Measurements from ENCODE around the gene SKOR1. TPM values are rescaled to one million over a fixed set of nuclear protein-coding genes. Genes with fewer than 3 reads are reported as not detected.

The SKOR1 gene
- total and polyA plus RNA-seq, 2 of the 13 experiments (the other 11 are each of a cell fraction or from before 2014, with no cell fraction given) = 0.09 to 0.11 TPM

- H3K9ac ChIP-seq (ENCODE audit: insufficient read depth, low read depth, low read length) = peak within 1 kb of the TSS; percentile 94
- in situ Hi-C loops (cut with HindIII; ENCODE audit: extremely low pct_ligation_motif_present, low pct_unique_long_range_greater_than_20kb) = loop anchor here (5.0 to 10.0 kb wide), 2 partner anchors 383 to 895 kb away; no protein-coding TSS in a partner anchor
- peak within 1 kb of the TSS; percentile 97 for H3K4me2 ChIP-seq (ENCODE audit: low read depth, low read length)
- peak; percentile 80 for DNase-seq (ENCODE audit: low spot score)
- intact Hi-C loops (cut with micrococcal nuclease; ENCODE audit: unreplicated experiment) = loop anchor here (2.0 to 5.0 kb wide), 4 partner anchors 212 to 533 kb away; partner anchors contain the start of genes MAP2K5 and PIAS1
- no TSS peak for BruUV-seq (replicated peaks)
- H3K27me3 ChIP-seq (ENCODE audit: control insufficient read depth in 1 of 2, insufficient read depth in 2 of 2, low read length in 2 of 2) = peaks cover 0 to 15% of the 10 kb centered on the region in 2 experiments; a peak in 4 of 5 replicates
- under 1% methylated on average over 41 of the region's 62 CpGs for WGBS (ENCODE audit: low lambda C conversion rate)
- no peaks in the 10 kb centered on the region for H4K20me1 ChIP-seq (ENCODE audit: insufficient read depth, low read length)
- H3K4me3 ChIP-seq (replicated peaks in 1 of 3; ENCODE audit: insufficient read depth in 1 of 3, low read depth in 2 of 3, low read length in 3 of 3) = peak within 1 kb of the TSS; percentile 73 to 98 (median 93)
- ATAC-seq = peak; percentile 26
- H3K27ac ChIP-seq (ENCODE audit: extremely low read length, insufficient read depth, low read length) = peak within 1 kb of the TSS; percentile 86
- H3K36me3 ChIP-seq (replicated peaks in 1 of 2; ENCODE audit: control insufficient read depth in 1 of 2, insufficient read depth in 2 of 2, low read length in 2 of 2) = no peaks in the 10 kb centered on the region
- peak; percentile 64 for FAIRE-seq
- peaks cover 81% of the 10 kb centered on the region for H3K4me1 ChIP-seq (ENCODE audit: insufficient read depth, low read length)
- peak within 1 kb of the TSS; percentile 95 for H2AFZ ChIP-seq (ENCODE audit: low read length)
- CTCF ChIA-PET (ENCODE audit: low intra/inter-chr PET ratio, low total read pairs) = no interaction called here
- H3K9me3 ChIP-seq (ENCODE audit: low read length) = no peaks in the 10 kb centered on the region
- no peaks in the 10 kb centered on the region for H3K79me2 ChIP-seq (ENCODE audit: insufficient read depth, low read length)
- POLR2A ChIA-PET = interaction anchor here (0.9 to 1.4 kb wide), 7 partner anchors 11 to 586 kb away, joined by 3 to 6 read pairs (median 3); partner anchors contain the start of genes AAGAB, FEM1B and IQCH
- TF ChIP-seq NCOA1 (CRISPR knock-in tag; IDR thresholded peaks at IDR 0.05) = peak; percentile 89; the same call in 1 of the 2 replicates
- peak; percentile 52 for TF ChIP-seq CREM (IDR thresholded peaks at IDR 0.05)
- no peak for TF ChIP-seq CREM (CRISPR knock-in tag; IDR thresholded peaks at IDR 0.05)
- TF ChIP-seq ATRX (CRISPR knock-in tag; IDR thresholded peaks at IDR 0.05; ENCODE audit: borderline replicate concordance) = no peak
- no peak; the same call in 1 of the 2 replicates for TF ChIP-seq BCL3 (CRISPR knock-in tag; IDR thresholded peaks at IDR 0.05)
- TF ChIP-seq SRSF4 (IDR thresholded peaks at IDR 0.05; ENCODE audit: low read depth, low read length, poor library complexity, severe bottlenecking) = no peak
- TF ChIP-seq ZEB1 (IDR thresholded peaks at IDR 0.05; ENCODE audit: insufficient replicate concordance, low read depth) = no peak
- peak; percentile 39 for TF ChIP-seq THAP11 (CRISPR knock-in tag; IDR thresholded peaks at IDR 0.05)
- TF ChIP-seq MAZ (IDR thresholded peaks at IDR 0.05; ENCODE audit: borderline replicate concordance, low read depth, low read length) = peak; percentile 22; the same call in 1 of the 2 replicates
- peak; percentile 32 for TF ChIP-seq MAZ (CRISPR knock-in tag; IDR thresholded peaks at IDR 0.05; ENCODE audit: low read depth)
- no peak for TF ChIP-seq MIER3 (CRISPR knock-in tag; IDR thresholded peaks at IDR 0.05; ENCODE audit: borderline replicate concordance)
- peak; percentile 54; the same call in 1 of the 2 replicates for TF ChIP-seq KLF6 (CRISPR knock-in tag; IDR thresholded peaks at IDR 0.05)
- TF ChIP-seq E2F5 (CRISPR knock-in tag; conservative IDR thresholded peaks at IDR 0.05) = 0 out of 2 replicates have a peak, but pooled peaks have one; percentile 33
- TF ChIP-seq SNAPC4 (CRISPR knock-in tag; IDR thresholded peaks at IDR 0.05) = peak; percentile 100
Observed at GRCh38 chr15:67839929-67840748, 14.8 kb downstream of the SKOR1 start, which contains the start of gene RNU6-1. Gene RNU6-1 (minus strand): TSS chr15:67840045.

Data from HepG2 (cell line).